ENCODE measurements around the gene KCTD16. TPM values are rescaled to one million over a fixed set of nuclear protein-coding genes. Genes with fewer than 3 reads are reported as not detected.

KCTD16 gene
- total and polyA plus RNA-seq, 8 donors, result 0.18 to 0.73 (median 0.35) TPM

DNA sequence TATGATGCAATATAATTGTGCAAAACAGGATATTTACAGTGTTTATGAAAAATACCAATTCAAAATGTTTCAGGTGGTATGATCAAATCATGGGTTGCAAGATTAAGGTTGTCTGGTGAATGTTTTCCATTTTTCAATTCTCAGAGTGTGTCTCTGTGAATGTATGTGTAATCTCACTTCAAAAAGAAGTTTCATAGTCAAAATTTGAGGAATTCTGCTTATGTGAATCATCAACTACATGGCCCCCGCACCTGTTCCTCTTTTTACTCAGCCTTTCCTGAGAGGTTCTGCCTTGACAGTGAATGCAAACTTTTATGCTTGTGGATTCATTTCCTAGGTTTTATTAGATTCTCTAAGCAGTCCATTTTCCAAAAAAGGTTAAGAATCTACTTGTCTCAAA, 32.1 kb downstream of the KCTD16 start:
- peaks cover 25 to 39% of the 10 kb centered on the region in 2 donors for H3K27me3 ChIP-seq
- no peaks in the 10 kb centered on the region for H3K9me3 ChIP-seq
- no peaks in the 10 kb centered on the region for H3K4me1 ChIP-seq
- no peak overlapping the region for H3K27ac ChIP-seq
- no peak for ATAC-seq
- intact Hi-C loops (cut with DNase I), result no loop called here
- no peaks in the 10 kb centered on the region for H3K36me3 ChIP-seq
- no peak for DNase-seq
- TF ChIP-seq, protein P1, sequence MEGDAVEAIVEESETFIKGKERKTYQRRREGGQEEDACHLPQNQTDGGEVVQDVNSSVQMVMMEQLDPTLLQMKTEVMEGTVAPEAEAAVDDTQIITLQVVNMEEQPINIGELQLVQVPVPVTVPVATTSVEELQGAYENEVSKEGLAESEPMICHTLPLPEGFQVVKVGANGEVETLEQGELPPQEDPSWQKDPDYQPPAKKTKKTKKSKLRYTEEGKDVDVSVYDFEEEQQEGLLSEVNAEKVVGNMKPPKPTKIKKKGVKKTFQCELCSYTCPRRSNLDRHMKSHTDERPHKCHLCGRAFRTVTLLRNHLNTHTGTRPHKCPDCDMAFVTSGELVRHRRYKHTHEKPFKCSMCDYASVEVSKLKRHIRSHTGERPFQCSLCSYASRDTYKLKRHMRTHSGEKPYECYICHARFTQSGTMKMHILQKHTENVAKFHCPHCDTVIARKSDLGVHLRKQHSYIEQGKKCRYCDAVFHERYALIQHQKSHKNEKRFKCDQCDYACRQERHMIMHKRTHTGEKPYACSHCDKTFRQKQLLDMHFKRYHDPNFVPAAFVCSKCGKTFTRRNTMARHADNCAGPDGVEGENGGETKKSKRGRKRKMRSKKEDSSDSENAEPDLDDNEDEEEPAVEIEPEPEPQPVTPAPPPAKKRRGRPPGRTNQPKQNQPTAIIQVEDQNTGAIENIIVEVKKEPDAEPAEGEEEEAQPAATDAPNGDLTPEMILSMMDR (IDR thresholded peaks at IDR 0.05), result no peak
- H3K4me3 ChIP-seq, result no peak overlapping the region

DNA sequence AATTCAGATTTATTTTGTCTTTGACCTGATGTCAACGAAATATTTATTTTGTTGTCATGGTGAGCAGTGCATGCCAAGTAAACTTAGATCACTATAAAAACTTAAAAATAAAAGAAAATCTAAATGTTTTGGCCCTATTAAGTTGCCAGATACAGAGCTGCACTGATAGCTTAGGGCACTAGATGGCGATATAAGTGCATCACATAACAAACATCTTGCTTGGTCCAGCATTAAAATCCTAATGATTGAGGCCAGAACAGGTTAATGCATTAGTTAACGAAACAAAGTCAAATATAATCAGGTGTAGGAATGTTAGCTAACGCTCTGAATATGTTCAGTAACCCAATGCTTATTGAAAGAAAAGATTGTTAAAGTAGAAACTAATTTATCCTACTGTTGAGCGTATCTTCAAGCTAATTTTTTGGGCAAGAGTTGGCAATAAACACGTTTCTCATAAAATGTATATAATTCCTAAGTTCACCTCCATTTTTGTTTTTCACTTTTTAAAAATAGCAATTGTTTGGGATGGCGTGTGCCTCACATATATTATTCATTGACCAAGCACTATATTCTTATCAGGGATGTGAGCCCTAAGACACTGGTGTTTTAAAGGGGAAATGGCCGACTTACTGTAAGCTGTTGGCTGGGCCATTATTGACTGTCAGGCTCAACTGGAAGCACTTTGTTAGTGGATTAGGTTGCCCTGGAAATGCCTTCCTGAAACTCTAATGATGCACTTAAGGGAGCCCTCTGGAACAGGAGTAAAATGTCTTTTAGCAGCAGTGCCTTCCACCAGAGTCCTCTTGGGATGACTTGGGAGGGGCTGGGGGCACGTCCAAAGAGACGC, 33.3 kb downstream of the KCTD16 start:
- TF ChIP-seq, protein P1 (IDR thresholded peaks at IDR 0.05), result peak; percentile 82 to 89
- ATAC-seq (peak; percentile 85), DNase-seq (peak in 2 of 4 donors; percentile 61 to 71)
- H3K4me1 ChIP-seq, result no peaks in the 10 kb centered on the region
- intact Hi-C loops (cut with DNase I), result no loop called here
- peaks cover 25 to 51% of the 10 kb centered on the region in 2 donors for H3K27me3 ChIP-seq
- no peak overlapping the region for H3K27ac ChIP-seq
- no peak overlapping the region for H3K4me3 ChIP-seq
- no peaks in the 10 kb centered on the region for H3K36me3 ChIP-seq
- H3K9me3 ChIP-seq, result no peaks in the 10 kb centered on the region

DNA sequence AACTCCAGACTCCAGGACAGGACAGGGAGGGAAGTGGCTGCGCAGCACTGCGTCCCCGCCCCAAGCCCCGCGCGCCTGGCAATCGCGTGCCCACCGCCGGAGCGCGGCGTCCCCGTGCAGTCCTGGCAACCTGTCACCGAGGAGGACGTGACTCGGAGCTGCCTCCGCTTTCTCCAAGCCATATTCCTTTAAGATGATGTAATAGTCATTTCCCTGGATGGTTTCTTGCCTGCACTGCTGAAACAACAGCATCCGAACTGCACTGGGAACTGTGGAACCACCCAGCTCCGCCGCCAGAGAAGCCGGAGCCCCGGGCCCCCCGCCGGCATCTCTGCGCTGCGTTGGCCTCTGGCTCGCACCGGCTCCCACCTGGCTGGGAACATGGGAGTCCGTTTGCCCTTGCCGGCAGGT, 34.5 kb downstream of the KCTD16 start:
- Histone ChIP-seq H3K27me3 (peaks cover 25 to 55% of the 10 kb centered on the region in 2 donors), H3K36me3 (no peaks in the 10 kb centered on the region), H3K4me3 (peak overlapping the region; percentile 10 to 19), H3K27ac (no peak overlapping the region), H3K4me1 (no peaks in the 10 kb centered on the region), H3K9me3 (no peaks in the 10 kb centered on the region)
- DNase-seq, result peak in 2 of 4 donors; percentile 40 to 72
- TF ChIP-seq, protein P1 (IDR thresholded peaks at IDR 0.05), result no peak
- intact Hi-C loops (cut with DNase I), result no loop called here
- peak; percentile 43 for ATAC-seq

DNA sequence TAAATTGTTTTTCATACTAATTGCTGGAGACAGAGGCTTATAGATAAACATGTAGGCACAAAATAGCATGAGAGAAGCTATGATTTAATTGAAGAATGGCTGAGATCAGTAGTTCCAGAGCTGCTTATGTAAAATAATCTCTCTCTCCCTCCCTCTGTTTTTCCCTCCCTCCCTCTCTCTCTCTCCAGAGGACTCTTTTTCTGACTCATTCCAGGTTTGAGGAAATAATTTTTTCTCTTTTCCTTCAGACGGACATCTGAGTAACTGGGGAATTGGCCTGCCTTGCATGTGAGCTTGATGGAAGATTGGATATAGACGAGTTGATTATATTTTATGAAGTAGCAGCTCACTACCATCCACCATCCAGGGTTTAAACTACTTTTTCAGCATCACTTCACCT, 35.5 kb downstream of the KCTD16 start:
- intact Hi-C loops (cut with DNase I), result no loop called here
- Histone ChIP-seq H3K4me3 (no peak overlapping the region), H3K27me3 (peaks cover 25 to 57% of the 10 kb centered on the region in 2 donors), H3K36me3 (no peaks in the 10 kb centered on the region), H3K9me3 (no peaks in the 10 kb centered on the region), H3K27ac (no peak overlapping the region), H3K4me1 (no peaks in the 10 kb centered on the region)
- TF ChIP-seq, protein P1 (IDR thresholded peaks at IDR 0.05), result no peak
- DNase-seq (no peak), ATAC-seq (no peak)

DNA sequence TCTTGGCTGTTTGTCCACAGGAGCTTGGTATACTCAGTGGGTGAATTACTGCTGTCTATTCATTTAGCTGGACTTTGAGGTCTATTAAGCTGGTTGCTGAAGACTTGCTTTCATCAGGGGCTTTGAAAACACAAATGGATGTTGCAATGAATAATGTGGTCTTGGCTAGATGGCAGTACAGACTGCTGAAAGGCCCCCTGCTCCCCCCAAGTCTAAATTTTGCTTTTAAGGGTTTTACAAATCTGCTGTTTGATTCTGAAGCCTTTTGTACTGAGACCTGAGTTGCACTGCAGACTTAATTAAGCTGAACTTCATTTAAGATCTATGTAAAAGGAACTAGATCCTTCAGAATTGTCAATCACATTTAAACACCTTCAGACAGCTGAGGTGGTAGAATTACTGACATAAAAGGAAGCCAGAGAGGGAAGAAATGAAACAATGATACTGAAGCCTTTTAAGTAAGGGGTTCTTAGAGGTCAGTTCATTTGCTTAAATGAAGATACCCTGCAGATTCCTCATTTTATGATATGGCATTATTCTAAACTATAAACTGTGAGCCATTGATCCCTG, 37.3 kb downstream of the KCTD16 start:
- H3K4me1 ChIP-seq, result no peaks in the 10 kb centered on the region
- no peaks in the 10 kb centered on the region for H3K9me3 ChIP-seq
- H3K27me3 ChIP-seq, result peaks cover 25 to 59% of the 10 kb centered on the region in 2 donors
- intact Hi-C loops (cut with DNase I), result no loop called here
- DNase-seq, result no peak
- no peaks in the 10 kb centered on the region for H3K36me3 ChIP-seq
- H3K4me3 ChIP-seq, result no peak overlapping the region
- no peak for ATAC-seq
- TF ChIP-seq, protein P1 (IDR thresholded peaks at IDR 0.05), result no peak
- no peak overlapping the region for H3K27ac ChIP-seq
